CD4-positive, alpha-beta T cell (primary cell): Measurements from ENCODE around the gene PRTG. TPM values are rescaled to one million over a fixed set of nuclear protein-coding genes. Genes with fewer than 3 reads are reported as not detected.

Experiments used
- ATAC-seq: fragments of 200-7000 bp; cut with Tn5 transposase; one replicate; pipeline ENCODE4 v1.10.0; 2022; ENCODE audit warnings: mild to moderate bottlenecking; ENCODE audit not compliant: poor library complexity
- CTCF ChIA-PET: fragments of 350-600 bp; sonication (Branson Sonifier 250); formaldehyde crosslinking; loops from one replicate; lab custom pipeline; 2021; ENCODE audit warnings: antibody characterized with exemption, inconsistent platforms; lab: Charles Lee
- POLR2A ChIA-PET: fragments of 350-600 bp; sonication (Branson Sonifier 250); formaldehyde crosslinking; loops from one replicate; lab custom pipeline; 2021; ENCODE audit warnings: antibody characterized with exemption, inconsistent platforms; lab: Charles Lee
- DNase-seq, 14 experiments: peaks; one replicate each; pipeline ENCODE4 v3.0.0-alpha.2; 2013 to 2020; ENCODE audit warnings: mixed read lengths in 2 of 14
- H3K27ac ChIP-seq, 2 donors: one replicate each; pipeline versions ENCODE4 v1.5.1 to v1.7.0; 2013; ENCODE audit warnings: low read length in 2 of 2, low read depth in 1 of 2, mild to moderate bottlenecking in 1 of 2
- H3K27me3 ChIP-seq, 2 experiments: 1 replicate in 1 of 2; 2 replicates in 1 of 2; pipeline versions ENCODE4 v1.6.1 to v1.7.0; 2013; ENCODE audit warnings: low read length in 2 of 2, control low read depth in 1 of 2, mild to moderate bottlenecking in 1 of 2, moderate library complexity in 1 of 2; ENCODE audit not compliant: insufficient read depth in 2 of 2, control insufficient read depth in 1 of 2
- H3K36me3 ChIP-seq: one replicate; pipeline ENCODE4 v1.6.1; 2013; ENCODE audit warnings: low read length, control low read depth; ENCODE audit not compliant: insufficient read depth
- H3K4me1 ChIP-seq: one replicate; pipeline ENCODE4 v1.6.1; 2013; ENCODE audit warnings: low read length, control low read depth; ENCODE audit not compliant: insufficient read depth
- H3K4me3 ChIP-seq: one replicate; pipeline ENCODE4 v1.5.1; 2013; ENCODE audit warnings: mild to moderate bottlenecking, low read length, moderate library complexity
- H3K9me3 ChIP-seq, 2 experiments: 1 replicate in 1 of 2; 2 replicates in 1 of 2; pipeline versions ENCODE4 v1.6.1 to v1.7.0; 2013; ENCODE audit warnings: low read length in 2 of 2, mild to moderate bottlenecking in 2 of 2, control low read depth in 1 of 2, moderate library complexity in 1 of 2; ENCODE audit not compliant: control insufficient read depth in 1 of 2, insufficient read depth in 1 of 2
- H3K27ac Mint-ChIP-seq: one replicate; pipeline ENCODE4 v1.8.0; 2020; ENCODE audit warnings: mixed read lengths
- H3K27me3 Mint-ChIP-seq: one replicate; pipeline ENCODE4 v1.8.0; 2021; ENCODE audit warnings: mixed read lengths
- H3K36me3 Mint-ChIP-seq: one replicate; pipeline ENCODE4 v1.8.0; 2021; ENCODE audit warnings: low read depth, mixed read lengths
- H3K4me1 Mint-ChIP-seq: one replicate; pipeline ENCODE4 v1.8.0; 2021; ENCODE audit warnings: low read depth, mixed read lengths
- H3K4me3 Mint-ChIP-seq: one replicate; pipeline ENCODE4 v1.8.0; 2020; ENCODE audit warnings: mild to moderate bottlenecking, mixed read lengths
- H3K9me3 Mint-ChIP-seq: one replicate; pipeline ENCODE4 v1.8.0; 2020; ENCODE audit warnings: mixed read lengths
- intact Hi-C, 2 experiments: fragments of 100-400 bp; cut with DNase I in 1 of 2; cut with micrococcal nuclease in 1 of 2; formaldehyde crosslinking; loops; one replicate each; pipeline versions ENCODE4 v1.15.1 to v1.9.0; 2023 to 2025; cut with DNase I, micrococcal nuclease
- total RNA-seq, 174 experiments: library from RNA in 2 of 174; stranded (reverse) in 2 of 174; gene quantifications; one replicate each; pipeline ENCODE4 v1.2.3 and lab custom pipeline; 2021 to 2026
- TF ChIP-seq, protein P1 (sequence below): fragments of 200-600 bp; IDR thresholded peaks from one replicate; pipeline ENCODE4 v1.8.0; 2022; ENCODE audit warnings: antibody characterized with exemption, mild to moderate bottlenecking

Gene PRTG
- total RNA-seq, 2 experiments from 2014 or later = not detected

DNA sequence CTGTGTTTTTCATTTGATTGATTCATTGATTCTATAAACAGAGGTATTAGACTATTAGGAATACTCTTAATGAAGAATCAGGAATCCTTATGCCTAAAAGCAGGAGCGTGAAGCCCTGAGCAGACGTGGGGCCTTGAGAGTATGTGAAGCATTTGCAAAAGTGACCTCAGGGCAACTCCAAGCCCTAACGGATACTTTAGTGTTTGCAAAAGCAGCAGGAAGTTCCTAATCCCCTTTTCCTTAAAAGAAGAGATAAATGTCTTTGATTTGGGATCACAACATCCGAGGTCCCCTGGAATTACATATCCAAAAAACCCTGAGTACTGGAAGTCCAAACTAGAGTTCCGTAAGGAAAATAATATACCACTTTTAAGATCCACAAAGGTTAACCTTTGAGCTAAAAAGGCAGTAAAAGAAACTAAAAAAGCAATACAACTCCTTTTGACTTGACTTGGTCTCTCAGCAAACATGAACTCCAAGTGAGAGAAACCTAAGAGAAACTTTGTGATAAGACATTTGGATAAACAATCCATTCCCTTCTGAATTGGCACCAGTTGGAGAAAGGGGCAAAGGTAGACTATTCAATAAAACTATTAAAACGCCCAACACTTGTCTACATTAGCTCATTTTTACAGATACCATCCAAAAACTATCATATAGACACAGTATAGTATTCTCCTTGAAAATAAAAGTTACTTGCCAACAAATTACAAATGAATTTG is 27.4 kb downstream of the PRTG start:
- CTCF ChIA-PET = no interaction called here

DNA sequence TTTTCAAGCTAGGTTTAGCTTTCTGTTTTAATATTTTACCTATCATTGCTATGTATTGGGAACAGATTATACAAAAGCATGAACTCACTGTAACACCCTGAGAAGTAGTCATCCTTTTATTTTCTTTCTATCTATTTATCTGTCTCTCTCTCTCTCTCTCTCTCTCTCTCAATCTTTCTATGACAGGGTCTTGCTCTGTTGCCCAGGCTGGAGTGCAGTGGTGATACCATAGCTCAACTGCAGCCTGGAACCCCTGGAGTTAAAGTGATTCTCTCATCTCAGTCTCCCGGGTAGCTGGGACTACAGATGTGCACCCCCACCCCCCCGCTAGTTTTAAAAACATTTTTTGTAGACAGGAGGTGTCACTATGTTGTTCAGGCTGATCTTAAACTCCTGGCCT is 28.9 kb downstream of the PRTG start:
- Mint-ChIP-seq H3K4me3 (no peak overlapping the region), H3K27me3 (peaks cover 4% of the 10 kb centered on the region), H3K4me1 (no peaks in the 10 kb centered on the region), H3K9me3 (no peaks in the 10 kb centered on the region), H3K36me3 (no peaks in the 10 kb centered on the region), H3K27ac (no peak overlapping the region)
- no peaks in the 10 kb centered on the region for H3K9me3 ChIP-seq
- ChIA-PET CTCF (interaction anchor here (0.5 to 1.3 kb wide), 3 partner anchors 7 to 19 kb away, joined by 3 to 4 read pairs (median 3); no protein-coding TSS in a partner anchor), POLR2A (no interaction called here)
- H3K4me3 ChIP-seq = no peak overlapping the region
- TF ChIP-seq, protein P1, sequence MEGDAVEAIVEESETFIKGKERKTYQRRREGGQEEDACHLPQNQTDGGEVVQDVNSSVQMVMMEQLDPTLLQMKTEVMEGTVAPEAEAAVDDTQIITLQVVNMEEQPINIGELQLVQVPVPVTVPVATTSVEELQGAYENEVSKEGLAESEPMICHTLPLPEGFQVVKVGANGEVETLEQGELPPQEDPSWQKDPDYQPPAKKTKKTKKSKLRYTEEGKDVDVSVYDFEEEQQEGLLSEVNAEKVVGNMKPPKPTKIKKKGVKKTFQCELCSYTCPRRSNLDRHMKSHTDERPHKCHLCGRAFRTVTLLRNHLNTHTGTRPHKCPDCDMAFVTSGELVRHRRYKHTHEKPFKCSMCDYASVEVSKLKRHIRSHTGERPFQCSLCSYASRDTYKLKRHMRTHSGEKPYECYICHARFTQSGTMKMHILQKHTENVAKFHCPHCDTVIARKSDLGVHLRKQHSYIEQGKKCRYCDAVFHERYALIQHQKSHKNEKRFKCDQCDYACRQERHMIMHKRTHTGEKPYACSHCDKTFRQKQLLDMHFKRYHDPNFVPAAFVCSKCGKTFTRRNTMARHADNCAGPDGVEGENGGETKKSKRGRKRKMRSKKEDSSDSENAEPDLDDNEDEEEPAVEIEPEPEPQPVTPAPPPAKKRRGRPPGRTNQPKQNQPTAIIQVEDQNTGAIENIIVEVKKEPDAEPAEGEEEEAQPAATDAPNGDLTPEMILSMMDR = no peak
- H3K27me3 ChIP-seq = peaks cover 0 to 18% of the 10 kb centered on the region in 2 experiments
- ATAC-seq (no peak), DNase-seq (no peak)
- H3K36me3 ChIP-seq = no peaks in the 10 kb centered on the region
- intact Hi-C loops = no loop called here
- H3K27ac ChIP-seq = no peak overlapping the region
- no peaks in the 10 kb centered on the region for H3K4me1 ChIP-seq

More for the DNA sequence above, 27.4 kb downstream of the PRTG start:
- intact Hi-C loops = no loop called here
- peaks cover 0 to 18% of the 10 kb centered on the region in 2 experiments for H3K27me3 ChIP-seq
- Mint-ChIP-seq H3K36me3 (no peaks in the 10 kb centered on the region), H3K27ac (no peak overlapping the region), H3K4me1 (no peaks in the 10 kb centered on the region), H3K27me3 (peaks cover 4% of the 10 kb centered on the region), H3K9me3 (no peaks in the 10 kb centered on the region), H3K4me3 (no peak overlapping the region)
- no peak overlapping the region for H3K4me3 ChIP-seq
- no peaks in the 10 kb centered on the region for H3K4me1 ChIP-seq
- TF ChIP-seq, protein P1 = no peak
- POLR2A ChIA-PET = no interaction called here
- no peak overlapping the region for H3K27ac ChIP-seq
- no peak for ATAC-seq
- DNase-seq = no peak
- H3K9me3 ChIP-seq = no peaks in the 10 kb centered on the region
- no peaks in the 10 kb centered on the region for H3K36me3 ChIP-seq

DNA sequence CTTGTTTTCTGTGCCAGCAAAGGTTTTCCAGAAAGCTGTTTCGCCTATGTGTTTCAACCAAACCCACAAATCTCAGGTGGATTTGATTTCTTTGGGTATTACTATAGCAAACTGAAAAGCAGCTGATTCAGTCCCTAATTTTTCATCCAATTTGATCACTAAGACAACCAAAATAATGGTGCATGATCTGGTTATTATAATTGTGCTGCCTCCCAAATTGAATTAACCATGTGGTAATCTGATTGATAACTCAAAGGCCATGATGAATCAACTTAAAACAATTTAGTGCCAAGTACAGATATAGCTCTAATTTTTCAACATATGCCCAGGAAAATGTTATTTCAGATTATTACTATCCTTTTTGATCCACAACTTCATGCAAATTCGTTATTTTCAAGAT is 30.6 kb downstream of the PRTG start:
- TF ChIP-seq, protein P1 = no peak
- no peak overlapping the region for H3K4me3 Mint-ChIP-seq
- H3K36me3 ChIP-seq = no peaks in the 10 kb centered on the region
- no peaks in the 10 kb centered on the region for H3K9me3 ChIP-seq
- H3K27ac Mint-ChIP-seq = no peak overlapping the region
- H3K27me3 Mint-ChIP-seq = peaks cover 4% of the 10 kb centered on the region
- H3K27ac ChIP-seq = no peak overlapping the region
- H3K27me3 ChIP-seq = peaks cover 0 to 18% of the 10 kb centered on the region in 2 experiments
- no peak for ATAC-seq
- DNase-seq = no peak
- no peak overlapping the region for H3K4me3 ChIP-seq
- H3K4me1 ChIP-seq = no peaks in the 10 kb centered on the region
- ChIA-PET POLR2A (no interaction called here), CTCF (no interaction called here)
- intact Hi-C loops = no loop called here
- H3K36me3 Mint-ChIP-seq = no peaks in the 10 kb centered on the region
- no peaks in the 10 kb centered on the region for H3K4me1 Mint-ChIP-seq
- H3K9me3 Mint-ChIP-seq = no peaks in the 10 kb centered on the region
